Measurements from ENCODE around the gene IGFBP7. TPM values are rescaled to one million over a fixed set of nuclear protein-coding genes. Genes with fewer than 3 reads are reported as not detected.
"Not testable (repeated sequence)": the region's sequence is repeated elsewhere in the genome, so short reads cannot be mapped to it uniquely, and the experiment has no call there.

IGFBP7 gene
- total and polyA plus RNA-seq, 12 donors: 98.9 to 1,971 (median 554) TPM

- Histone ChIP-seq H3K27me3 (no peaks in the 10 kb centered on the region), H3K4me1 (replicated peaks in 1 of 2) (peaks cover 0 to 7% of the 10 kb centered on the region in 2 donors), H3K27ac (no peak overlapping the region), H3K4me3 (no peak overlapping the region), H3K36me3 (replicated peaks in 1 of 2) (no peaks in the 10 kb centered on the region), H3K9me3 (replicated peaks in 1 of 3) (no peaks in the 10 kb centered on the region)
- DNase-seq: no peak
- TF ChIP-seq, protein P1, sequence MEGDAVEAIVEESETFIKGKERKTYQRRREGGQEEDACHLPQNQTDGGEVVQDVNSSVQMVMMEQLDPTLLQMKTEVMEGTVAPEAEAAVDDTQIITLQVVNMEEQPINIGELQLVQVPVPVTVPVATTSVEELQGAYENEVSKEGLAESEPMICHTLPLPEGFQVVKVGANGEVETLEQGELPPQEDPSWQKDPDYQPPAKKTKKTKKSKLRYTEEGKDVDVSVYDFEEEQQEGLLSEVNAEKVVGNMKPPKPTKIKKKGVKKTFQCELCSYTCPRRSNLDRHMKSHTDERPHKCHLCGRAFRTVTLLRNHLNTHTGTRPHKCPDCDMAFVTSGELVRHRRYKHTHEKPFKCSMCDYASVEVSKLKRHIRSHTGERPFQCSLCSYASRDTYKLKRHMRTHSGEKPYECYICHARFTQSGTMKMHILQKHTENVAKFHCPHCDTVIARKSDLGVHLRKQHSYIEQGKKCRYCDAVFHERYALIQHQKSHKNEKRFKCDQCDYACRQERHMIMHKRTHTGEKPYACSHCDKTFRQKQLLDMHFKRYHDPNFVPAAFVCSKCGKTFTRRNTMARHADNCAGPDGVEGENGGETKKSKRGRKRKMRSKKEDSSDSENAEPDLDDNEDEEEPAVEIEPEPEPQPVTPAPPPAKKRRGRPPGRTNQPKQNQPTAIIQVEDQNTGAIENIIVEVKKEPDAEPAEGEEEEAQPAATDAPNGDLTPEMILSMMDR (IDR thresholded peaks at IDR 0.05): no peak
- TF ChIP-seq POLR2A (IDR thresholded peaks at IDR 0.05): no peak
- intact Hi-C loops (cut with DNase I): no loop called here
- 43 to 84% (median 75%) methylated on average over 5 of the region's 5 CpGs for whole genome bisulfite sequencing, 4 donors
Measured at GRCh38 chr4:57053508-57053907, 56.7 kb downstream of the IGFBP7 start.

- TF ChIP-seq POLR2A (IDR thresholded peaks at IDR 0.05): no peak
- TF ChIP-seq, protein P1 (IDR thresholded peaks at IDR 0.05): no peak
- Histone ChIP-seq H3K9me3 (replicated peaks in 1 of 3) (no peaks in the 10 kb centered on the region), H3K27ac (peak overlapping the region in 1 of 5 donors; percentile 17), H3K27me3 (no peaks in the 10 kb centered on the region), H3K4me3 (no peak overlapping the region), H3K36me3 (replicated peaks in 1 of 2) (no peaks in the 10 kb centered on the region), H3K4me1 (replicated peaks in 1 of 2) (peaks cover 0 to 9% of the 10 kb centered on the region in 2 donors)
- DNase-seq: no peak
- WGBS, 4 donors: 84 to 92% (median 89%) methylated on average over 2 of the region's 2 CpGs
- intact Hi-C loops (cut with DNase I): no loop called here
Measured at GRCh38 chr4:57051524-57051923, 58.7 kb downstream of the IGFBP7 start.

DNA sequence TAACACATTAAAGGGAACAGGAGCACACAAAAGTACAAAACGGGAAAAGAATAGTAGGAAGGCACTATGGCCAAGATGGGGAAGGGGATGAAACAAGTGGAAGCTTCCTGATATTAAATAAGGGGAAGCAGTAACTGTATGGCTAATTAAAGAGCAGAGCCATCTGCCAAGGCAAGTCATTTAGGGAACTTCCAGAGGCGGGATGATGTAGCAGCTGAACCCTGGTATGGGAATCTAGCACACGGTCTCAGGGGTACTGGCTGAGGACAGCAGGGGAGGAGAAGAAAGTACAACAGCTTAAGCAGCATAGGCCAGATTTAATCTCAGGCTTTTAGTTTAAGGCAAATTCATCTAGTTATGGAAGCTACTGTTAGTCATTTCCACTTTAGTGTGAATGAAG lies 59.1 kb downstream of the IGFBP7 start:
- no peak for DNase-seq
- 51 to 59% (median 55%) methylated on average over 3 of the region's 3 CpGs for WGBS, 4 donors
- TF ChIP-seq, protein P1 (IDR thresholded peaks at IDR 0.05): no peak
- no peak for TF ChIP-seq POLR2A (IDR thresholded peaks at IDR 0.05)
- Histone ChIP-seq H3K9me3 (replicated peaks in 1 of 3) (no peaks in the 10 kb centered on the region), H3K27me3 (no peaks in the 10 kb centered on the region), H3K4me3 (no peak overlapping the region), H3K4me1 (replicated peaks in 1 of 2) (peaks cover 0 to 9% of the 10 kb centered on the region in 2 donors), H3K27ac (peak overlapping the region in 1 of 5 donors; percentile 17), H3K36me3 (replicated peaks in 1 of 2) (no peaks in the 10 kb centered on the region)
- intact Hi-C loops (cut with DNase I): no loop called here

GRCh38 chr4:57048590-57049304 lies 61.4 kb downstream of the IGFBP7 start:
- H3K27me3 ChIP-seq: no peaks in the 10 kb centered on the region
- intact Hi-C loops (cut with DNase I): no loop called here
- peak overlapping the region in 3 of 5 donors; percentile 2 to 30 (median 29) for H3K27ac ChIP-seq
- no peak overlapping the region for H3K4me3 ChIP-seq
- no peak for DNase-seq
- 0 to 36% (median 23%) methylated on average over 1 of the region's 1 CpG for WGBS, 4 donors
- no peaks in the 10 kb centered on the region for H3K36me3 ChIP-seq (replicated peaks in 1 of 2)
- TF ChIP-seq, protein P1 (IDR thresholded peaks at IDR 0.05): no peak
- no peak for TF ChIP-seq POLR2A (IDR thresholded peaks at IDR 0.05)
- no peaks in the 10 kb centered on the region for H3K9me3 ChIP-seq (replicated peaks in 1 of 3)
- peaks cover 0 to 16% of the 10 kb centered on the region in 2 donors for H3K4me1 ChIP-seq (replicated peaks in 1 of 2)

DNA sequence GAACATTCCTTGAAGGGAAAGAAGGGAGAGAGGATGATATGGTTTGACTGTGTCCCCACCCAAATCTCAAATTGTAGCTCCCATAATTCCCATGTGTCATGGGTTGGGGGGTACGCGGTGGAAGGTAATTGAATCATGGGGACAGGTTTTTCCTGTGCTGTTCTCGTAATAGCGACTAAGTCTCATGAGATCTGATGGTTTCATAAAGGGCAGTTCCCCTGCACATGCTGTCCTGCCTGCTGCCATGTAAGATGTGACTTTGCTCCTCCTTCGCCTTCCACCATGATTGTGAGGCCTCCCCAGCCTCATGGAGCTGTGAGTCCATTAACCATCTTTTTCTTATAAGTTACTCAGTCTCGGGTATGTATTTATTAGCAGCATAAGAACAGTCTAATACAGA lies 63.1 kb downstream of the IGFBP7 start:
- H3K9me3 ChIP-seq (replicated peaks in 1 of 3); H3K36me3 ChIP-seq (replicated peaks in 1 of 2); intact Hi-C loops (cut with DNase I); H3K27ac ChIP-seq; H3K4me3 ChIP-seq; H3K27me3 ChIP-seq; DNase-seq: not testable (repeated sequence)
- peaks cover 0 to 27% of the 10 kb centered on the region in 2 donors for H3K4me1 ChIP-seq (replicated peaks in 1 of 2)
- 95 to 96% (median 96%) methylated on average over 6 of the region's 6 CpGs for WGBS, 4 donors

Data from adrenal gland (tissue), 12 donors.